SH-SY5Y (cell line): ENCODE data around the gene MDM2.

Experiments
- GATA2 ChIP-seq: IDR thresholded peaks from 2 replicates; pipeline ENCODE4 v1.6.1; 2011; ENCODE audit warnings: mild to moderate bottlenecking, low read depth, low read length
- GATA3 ChIP-seq: IDR thresholded peaks from 2 replicates; pipeline ENCODE4 v1.6.1; 2011; ENCODE audit warnings: low read depth, mild to moderate bottlenecking, low read length, moderate library complexity

Gene MDM2

GRCh38 chr12:68775121-68775630 lies 32.8 kb upstream of the MDM2 start:
- TF ChIP-seq GATA3 (no peak), GATA2 (no peak)

- TF ChIP-seq GATA3 (no peak), GATA2 (no peak)
Measured at GRCh38 chr12:68776976-68777610, 30.9 kb upstream of the MDM2 start.

DNA sequence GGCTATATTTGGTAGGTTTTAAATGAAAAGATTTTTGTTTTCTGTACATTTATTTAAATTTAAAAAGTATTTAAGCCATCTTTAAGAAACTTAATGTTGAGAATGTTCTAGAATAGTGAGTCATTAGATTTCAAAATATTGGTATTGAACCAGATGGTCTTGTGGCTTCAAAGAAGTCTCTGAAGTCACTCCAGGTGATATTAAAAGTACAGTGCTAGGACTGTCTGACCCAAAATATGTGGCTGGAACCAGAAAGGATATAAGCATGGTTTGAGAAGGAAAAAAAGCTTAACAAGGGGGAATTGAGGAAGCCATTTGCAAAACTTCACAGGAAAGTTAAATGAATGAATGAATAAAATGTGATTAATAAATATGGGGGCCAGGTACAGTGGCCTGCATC lies 28.7 kb upstream of the MDM2 start:
- TF ChIP-seq GATA2 (no peak), GATA3 (no peak)

DNA sequence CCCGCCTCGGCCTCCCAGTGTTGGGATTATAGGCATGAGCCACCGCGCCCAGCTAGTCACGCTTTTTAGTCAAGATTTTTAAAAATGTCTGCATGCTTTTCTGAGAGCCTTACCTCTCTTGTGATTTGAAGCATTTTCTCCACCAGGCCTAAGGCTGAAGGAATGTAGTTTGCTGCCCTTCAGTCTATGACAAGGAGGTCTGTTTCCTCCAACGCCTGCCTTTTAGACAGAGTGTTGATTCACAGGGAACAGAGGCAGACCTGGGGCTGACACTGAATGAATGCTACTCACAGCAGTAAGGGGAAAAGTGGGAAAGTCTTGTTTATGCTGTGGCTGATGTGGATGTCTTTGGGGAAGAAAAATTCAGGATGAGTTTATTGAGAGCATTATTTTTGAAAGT lies 27.2 kb upstream of the MDM2 start:
- TF ChIP-seq GATA2 (no peak), GATA3 (no peak)

DNA sequence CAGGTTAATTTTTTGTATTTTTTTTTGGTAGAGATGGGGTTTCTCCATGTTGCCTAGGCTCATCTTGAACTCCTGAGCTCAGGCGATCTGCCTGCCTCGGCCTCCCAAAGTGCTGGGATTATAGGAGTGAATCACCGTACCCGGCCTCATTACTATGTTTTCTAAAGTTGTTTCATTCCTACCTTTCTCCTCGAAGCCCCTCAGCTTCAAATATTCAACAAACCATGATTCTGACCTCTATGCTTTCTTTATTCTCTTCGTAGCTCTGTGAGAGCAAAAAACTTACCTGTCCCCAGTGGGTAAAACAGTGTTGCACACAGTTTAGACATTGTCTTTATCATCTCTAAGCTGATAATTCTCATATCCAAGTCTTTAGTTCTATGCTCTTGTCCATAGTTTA lies 26.2 kb upstream of the MDM2 start:
- TF ChIP-seq GATA2 (no peak), GATA3 (no peak)

GRCh38 chr12:68784015-68784414 lies 24.0 kb upstream of the MDM2 start:
- TF ChIP-seq GATA3 = no peak
- no peak for TF ChIP-seq GATA2

- TF ChIP-seq GATA2 = no peak
Measured at GRCh38 chr12:68785358-68785757, 22.6 kb upstream of the MDM2 start.

- TF ChIP-seq GATA3 (no peak), GATA2 (no peak)
Measured at GRCh38 chr12:68785823-68786222, 22.2 kb upstream of the MDM2 start.

DNA sequence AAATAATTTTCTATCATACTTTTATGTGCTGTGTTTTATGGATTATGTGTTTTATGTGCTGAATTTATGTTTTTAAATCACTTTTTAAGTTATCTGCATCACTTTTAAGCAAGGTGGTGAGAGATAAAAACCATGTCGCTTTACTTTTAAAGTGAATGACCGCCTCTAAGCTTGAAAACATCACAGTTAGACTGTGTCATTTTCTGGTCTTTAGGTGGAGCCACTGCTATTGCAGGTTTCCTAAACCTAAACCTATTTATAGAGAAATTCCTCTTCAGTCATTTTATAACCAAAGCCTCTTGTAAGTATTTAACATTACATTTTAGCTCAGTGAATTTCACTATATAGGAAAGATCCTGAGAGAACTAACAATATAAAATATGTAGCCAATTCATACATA lies 21.0 kb upstream of the MDM2 start:
- TF ChIP-seq GATA2 (no peak), GATA3 (no peak)

DNA sequence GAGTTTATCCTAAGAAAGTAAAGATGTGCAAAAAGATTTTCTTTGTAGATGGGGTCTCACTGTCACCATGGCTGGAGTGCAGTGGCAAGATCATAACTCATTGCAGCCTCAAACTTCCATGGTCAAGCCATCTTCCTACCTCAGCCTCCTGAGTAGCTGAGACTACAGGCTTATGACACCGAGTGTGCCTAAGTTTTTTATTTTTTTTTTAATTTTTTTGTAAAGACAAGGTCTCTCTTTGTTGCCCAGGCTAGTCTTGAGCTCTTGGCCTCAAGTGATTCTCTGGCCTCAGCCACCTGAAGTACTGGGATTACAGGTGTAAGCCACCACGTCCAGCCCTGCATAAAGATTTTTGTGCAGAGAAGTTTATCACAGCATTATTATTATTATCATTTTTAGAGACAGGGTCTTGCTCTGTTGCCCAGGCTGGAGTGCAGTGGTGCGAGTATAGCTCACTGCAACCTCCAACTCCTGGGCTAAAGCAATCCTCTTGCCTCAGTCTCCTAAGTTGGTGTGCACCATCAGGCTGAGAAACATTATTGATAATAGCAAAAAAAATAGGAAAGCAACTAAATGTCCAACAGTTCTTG lies 19.3 kb upstream of the MDM2 start:
- TF ChIP-seq GATA3 (no peak), GATA2 (no peak)

- TF ChIP-seq GATA2 (no peak), GATA3 (no peak)
Measured at GRCh38 chr12:68789144-68789878, 18.7 kb upstream of the MDM2 start.

DNA sequence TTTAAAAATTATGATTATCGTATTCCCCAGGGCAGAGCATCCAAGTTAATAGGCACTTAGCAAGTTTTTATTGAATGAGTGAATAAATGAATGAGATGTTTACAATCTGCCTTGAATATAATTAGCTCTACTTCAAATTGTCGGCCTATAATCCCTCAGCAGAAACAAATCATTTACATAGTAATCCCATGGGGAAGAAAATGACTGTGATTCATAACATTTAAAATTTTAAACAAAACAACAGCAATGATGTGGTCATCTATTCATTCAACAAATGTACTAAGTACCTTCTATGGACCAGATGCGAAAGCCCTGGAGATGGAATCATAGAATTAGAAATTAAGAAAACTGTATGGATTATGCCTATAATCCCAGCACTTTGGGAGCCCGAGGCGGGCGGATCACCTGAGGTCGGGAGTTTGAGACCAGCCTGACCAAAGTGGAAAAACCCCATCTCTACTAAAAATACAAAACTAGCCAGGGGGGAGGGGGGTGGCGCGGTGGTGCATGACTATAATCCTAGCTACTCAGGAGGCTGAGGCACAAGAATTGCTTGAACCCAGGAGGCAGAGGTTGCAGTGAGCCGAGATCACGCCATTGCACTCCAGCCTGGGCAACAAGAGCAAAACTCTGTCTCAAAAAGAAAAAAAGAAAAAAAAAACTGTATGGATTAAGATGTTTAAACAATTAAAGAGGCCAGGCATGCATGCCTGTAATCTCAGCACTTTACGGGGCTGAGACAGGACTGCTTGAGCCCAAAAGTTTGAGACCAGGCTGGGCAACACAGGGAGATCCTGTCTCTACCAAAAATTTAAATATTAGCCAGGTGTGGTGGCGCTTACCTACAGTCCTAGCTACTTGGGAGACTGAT lies 17.7 kb upstream of the MDM2 start:
- TF ChIP-seq GATA3 = no peak

- no peak for TF ChIP-seq GATA3
- no peak for TF ChIP-seq GATA2
Measured at GRCh38 chr12:68790952-68791234, 17.1 kb upstream of the MDM2 start.

- no peak for TF ChIP-seq GATA2
- TF ChIP-seq GATA3 = no peak
Measured at GRCh38 chr12:68791897-68792481, 16.0 kb upstream of the MDM2 start.
